ENCODE data around the gene TBC1D25.

The TBC1D25 gene

DNA sequence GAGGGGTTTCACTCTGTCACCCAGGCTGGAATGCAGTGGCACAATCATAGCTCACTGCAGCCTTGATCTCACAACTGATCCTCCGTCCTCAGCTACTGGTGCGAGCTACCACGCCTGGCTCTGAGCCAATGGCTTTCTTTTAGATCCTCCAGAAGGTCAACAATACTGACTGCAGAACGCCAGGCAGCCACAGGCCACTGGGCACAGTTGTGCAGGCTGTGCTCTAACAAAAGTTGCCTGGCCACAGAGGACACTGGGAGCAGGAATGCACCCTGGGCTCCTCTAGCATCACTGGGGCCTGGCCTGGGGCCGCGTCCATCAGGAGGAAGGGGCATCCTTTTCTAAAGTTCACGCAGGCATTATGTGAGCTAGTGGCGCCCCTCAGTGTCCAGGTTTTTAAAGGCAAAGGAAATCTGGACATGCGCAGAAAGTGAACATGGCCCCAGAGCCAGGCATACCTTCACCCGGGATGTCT, 45.6 kb upstream of the TBC1D25 start:
- no peak overlapping the region for H3K27ac ChIP-seq (ENCODE audit: extremely low read depth, low read depth, low read length)
- no peaks in the 10 kb centered on the region for H3K9me3 ChIP-seq (ENCODE audit: control insufficient read depth, insufficient read depth, low read depth, low read length)
- no peaks in the 10 kb centered on the region for H3K4me1 ChIP-seq (ENCODE audit: control insufficient read depth, insufficient read depth, low read length)
- CTCF ChIA-PET: interaction anchor here (0.6 to 1.7 kb wide), 11 partner anchors 13 to 547 kb away, joined by 3 to 8 read pairs (median 4); no protein-coding TSS in a partner anchor
- TF ChIP-seq, protein P1, sequence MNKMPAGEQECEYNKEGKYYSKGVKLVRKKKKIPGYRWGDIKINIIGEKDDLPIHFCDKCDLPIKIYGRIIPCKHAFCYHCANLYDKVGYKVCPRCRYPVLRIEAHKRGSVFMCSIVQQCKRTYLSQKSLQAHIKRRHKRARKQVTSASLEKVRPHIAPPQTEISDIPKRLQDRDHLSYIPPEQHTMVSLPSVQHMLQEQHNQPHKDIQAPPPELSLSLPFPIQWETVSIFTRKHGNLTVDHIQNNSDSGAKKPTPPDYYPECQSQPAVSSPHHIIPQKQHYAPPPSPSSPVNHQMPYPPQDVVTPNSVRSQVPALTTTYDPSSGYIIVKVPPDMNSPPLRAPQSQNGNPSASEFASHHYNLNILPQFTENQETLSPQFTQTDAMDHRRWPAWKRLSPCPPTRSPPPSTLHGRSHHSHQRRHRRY (tag by site-specific recombination; IDR thresholded peaks at IDR 0.05): no peak
- TF ChIP-seq, protein P2, sequence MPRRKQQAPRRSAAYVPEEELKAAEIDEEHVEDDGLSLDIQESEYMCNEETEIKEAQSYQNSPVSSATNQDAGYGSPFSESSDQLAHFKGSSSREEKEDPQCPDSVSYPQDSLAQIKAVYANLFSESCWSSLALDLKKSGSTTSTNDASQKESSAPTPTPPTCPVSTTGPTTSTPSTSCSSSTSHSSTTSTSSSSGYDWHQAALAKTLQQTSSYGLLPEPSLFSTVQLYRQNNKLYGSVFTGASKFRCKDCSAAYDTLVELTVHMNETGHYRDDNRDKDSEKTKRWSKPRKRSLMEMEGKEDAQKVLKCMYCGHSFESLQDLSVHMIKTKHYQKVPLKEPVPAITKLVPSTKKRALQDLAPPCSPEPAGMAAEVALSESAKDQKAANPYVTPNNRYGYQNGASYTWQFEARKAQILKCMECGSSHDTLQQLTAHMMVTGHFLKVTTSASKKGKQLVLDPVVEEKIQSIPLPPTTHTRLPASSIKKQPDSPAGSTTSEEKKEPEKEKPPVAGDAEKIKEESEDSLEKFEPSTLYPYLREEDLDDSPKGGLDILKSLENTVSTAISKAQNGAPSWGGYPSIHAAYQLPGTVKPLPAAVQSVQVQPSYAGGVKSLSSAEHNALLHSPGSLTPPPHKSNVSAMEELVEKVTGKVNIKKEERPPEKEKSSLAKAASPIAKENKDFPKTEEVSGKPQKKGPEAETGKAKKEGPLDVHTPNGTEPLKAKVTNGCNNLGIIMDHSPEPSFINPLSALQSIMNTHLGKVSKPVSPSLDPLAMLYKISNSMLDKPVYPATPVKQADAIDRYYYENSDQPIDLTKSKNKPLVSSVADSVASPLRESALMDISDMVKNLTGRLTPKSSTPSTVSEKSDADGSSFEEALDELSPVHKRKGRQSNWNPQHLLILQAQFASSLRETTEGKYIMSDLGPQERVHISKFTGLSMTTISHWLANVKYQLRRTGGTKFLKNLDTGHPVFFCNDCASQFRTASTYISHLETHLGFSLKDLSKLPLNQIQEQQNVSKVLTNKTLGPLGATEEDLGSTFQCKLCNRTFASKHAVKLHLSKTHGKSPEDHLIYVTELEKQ (tag by site-specific recombination; IDR thresholded peaks at IDR 0.05; ENCODE audit: borderline replicate concordance): no peak
- no peak for TF ChIP-seq TRIM28 (IDR thresholded peaks at IDR 0.05; ENCODE audit: borderline replicate concordance, low read length)
- POLR2A ChIA-PET: no interaction called here
- no peak overlapping the region for H3K4me3 ChIP-seq (ENCODE audit: low read depth, low read length)
- H3K36me3 ChIP-seq (ENCODE audit: control insufficient read depth in 2 of 2, insufficient read depth in 1 of 2, low read length in 2 of 2): no peaks in the 10 kb centered on the region

DNA sequence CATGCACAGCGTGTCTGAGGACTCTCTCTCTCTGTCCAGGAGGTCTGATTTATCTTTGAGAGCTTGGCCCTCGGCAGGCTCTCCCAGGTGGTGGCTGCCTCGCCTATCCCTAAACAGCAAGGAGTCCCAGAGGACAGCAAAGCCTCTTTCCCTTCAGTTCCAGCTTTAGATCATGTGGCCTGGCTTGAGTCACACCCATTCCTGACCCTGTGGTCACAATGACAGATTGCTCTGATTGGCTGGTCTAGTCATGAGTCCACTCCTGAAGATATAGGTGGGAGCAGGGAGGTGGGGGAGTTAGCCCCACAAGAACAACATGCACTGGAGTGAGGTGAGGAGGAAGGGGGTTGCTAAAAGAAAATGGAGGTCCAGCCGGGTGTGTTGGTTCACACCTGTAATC, 42.9 kb upstream of the TBC1D25 start:
- no peak overlapping the region for H3K4me3 ChIP-seq (ENCODE audit: low read depth, low read length)
- H3K9me3 ChIP-seq (ENCODE audit: control insufficient read depth, insufficient read depth, low read depth, low read length): no peaks in the 10 kb centered on the region
- no peaks in the 10 kb centered on the region for H3K4me1 ChIP-seq (ENCODE audit: control insufficient read depth, insufficient read depth, low read length)
- CTCF ChIA-PET: interaction anchor here (0.6 to 0.7 kb wide), 2 partner anchors 537 to 955 kb away, joined by 3 to 4 read pairs; no protein-coding TSS in a partner anchor
- POLR2A ChIA-PET: no interaction called here
- TF ChIP-seq, protein P3, sequence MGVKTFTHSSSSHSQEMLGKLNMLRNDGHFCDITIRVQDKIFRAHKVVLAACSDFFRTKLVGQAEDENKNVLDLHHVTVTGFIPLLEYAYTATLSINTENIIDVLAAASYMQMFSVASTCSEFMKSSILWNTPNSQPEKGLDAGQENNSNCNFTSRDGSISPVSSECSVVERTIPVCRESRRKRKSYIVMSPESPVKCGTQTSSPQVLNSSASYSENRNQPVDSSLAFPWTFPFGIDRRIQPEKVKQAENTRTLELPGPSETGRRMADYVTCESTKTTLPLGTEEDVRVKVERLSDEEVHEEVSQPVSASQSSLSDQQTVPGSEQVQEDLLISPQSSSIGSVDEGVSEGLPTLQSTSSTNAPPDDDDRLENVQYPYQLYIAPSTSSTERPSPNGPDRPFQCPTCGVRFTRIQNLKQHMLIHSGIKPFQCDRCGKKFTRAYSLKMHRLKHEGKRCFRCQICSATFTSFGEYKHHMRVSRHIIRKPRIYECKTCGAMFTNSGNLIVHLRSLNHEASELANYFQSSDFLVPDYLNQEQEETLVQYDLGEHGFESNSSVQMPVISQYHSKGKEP (tag by site-specific recombination; IDR thresholded peaks at IDR 0.05): no peak
- no peak for TF ChIP-seq KLF10 (tag by site-specific recombination; IDR thresholded peaks at IDR 0.05)
- no peak for TF ChIP-seq ZNF354C (tag by site-specific recombination; IDR thresholded peaks at IDR 0.05; ENCODE audit: borderline replicate concordance, low read depth)
- TF ChIP-seq WT1 (tag by site-specific recombination; IDR thresholded peaks at IDR 0.05): no peak
- TF ChIP-seq, protein P4, sequence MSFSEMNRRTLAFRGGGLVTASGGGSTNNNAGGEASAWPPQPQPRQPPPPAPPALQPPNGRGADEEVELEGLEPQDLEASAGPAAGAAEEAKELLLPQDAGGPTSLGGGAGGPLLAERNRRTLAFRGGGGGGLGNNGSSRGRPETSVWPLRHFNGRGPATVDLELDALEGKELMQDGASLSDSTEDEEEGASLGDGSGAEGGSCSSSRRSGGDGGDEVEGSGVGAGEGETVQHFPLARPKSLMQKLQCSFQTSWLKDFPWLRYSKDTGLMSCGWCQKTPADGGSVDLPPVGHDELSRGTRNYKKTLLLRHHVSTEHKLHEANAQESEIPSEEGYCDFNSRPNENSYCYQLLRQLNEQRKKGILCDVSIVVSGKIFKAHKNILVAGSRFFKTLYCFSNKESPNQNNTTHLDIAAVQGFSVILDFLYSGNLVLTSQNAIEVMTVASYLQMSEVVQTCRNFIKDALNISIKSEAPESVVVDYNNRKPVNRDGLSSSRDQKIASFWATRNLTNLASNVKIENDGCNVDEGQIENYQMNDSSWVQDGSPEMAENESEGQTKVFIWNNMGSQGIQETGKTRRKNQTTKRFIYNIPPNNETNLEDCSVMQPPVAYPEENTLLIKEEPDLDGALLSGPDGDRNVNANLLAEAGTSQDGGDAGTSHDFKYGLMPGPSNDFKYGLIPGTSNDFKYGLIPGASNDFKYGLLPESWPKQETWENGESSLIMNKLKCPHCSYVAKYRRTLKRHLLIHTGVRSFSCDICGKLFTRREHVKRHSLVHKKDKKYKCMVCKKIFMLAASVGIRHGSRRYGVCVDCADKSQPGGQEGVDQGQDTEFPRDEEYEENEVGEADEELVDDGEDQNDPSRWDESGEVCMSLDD (tag by site-specific recombination; IDR thresholded peaks at IDR 0.05): no peak
- TF ChIP-seq ZNF777 (tag by site-specific recombination; IDR thresholded peaks at IDR 0.05; ENCODE audit: borderline replicate concordance): no peak
- no peak for TF ChIP-seq HOXA7 (CRISPR knock-in tag; IDR thresholded peaks at IDR 0.05; ENCODE audit: borderline replicate concordance)
- TF ChIP-seq SP3 (tag by site-specific recombination; IDR thresholded peaks at IDR 0.05): no peak
- no peak for TF ChIP-seq SCRT1 (tag by site-specific recombination; IDR thresholded peaks at IDR 0.05; ENCODE audit: borderline replicate concordance)
- TF ChIP-seq YY1 (tag by site-specific recombination; IDR thresholded peaks at IDR 0.05): no peak
- no peak for TF ChIP-seq GLIS2 (tag by site-specific recombination; IDR thresholded peaks at IDR 0.05)
- no peak for TF ChIP-seq ZNF837 (tag by site-specific recombination; IDR thresholded peaks at IDR 0.05)
- TF ChIP-seq ZNF629 (tag by site-specific recombination; IDR thresholded peaks at IDR 0.05): no peak
- TF ChIP-seq ZNF157 (tag by site-specific recombination; IDR thresholded peaks at IDR 0.05): no peak
- TF ChIP-seq, protein P5, sequence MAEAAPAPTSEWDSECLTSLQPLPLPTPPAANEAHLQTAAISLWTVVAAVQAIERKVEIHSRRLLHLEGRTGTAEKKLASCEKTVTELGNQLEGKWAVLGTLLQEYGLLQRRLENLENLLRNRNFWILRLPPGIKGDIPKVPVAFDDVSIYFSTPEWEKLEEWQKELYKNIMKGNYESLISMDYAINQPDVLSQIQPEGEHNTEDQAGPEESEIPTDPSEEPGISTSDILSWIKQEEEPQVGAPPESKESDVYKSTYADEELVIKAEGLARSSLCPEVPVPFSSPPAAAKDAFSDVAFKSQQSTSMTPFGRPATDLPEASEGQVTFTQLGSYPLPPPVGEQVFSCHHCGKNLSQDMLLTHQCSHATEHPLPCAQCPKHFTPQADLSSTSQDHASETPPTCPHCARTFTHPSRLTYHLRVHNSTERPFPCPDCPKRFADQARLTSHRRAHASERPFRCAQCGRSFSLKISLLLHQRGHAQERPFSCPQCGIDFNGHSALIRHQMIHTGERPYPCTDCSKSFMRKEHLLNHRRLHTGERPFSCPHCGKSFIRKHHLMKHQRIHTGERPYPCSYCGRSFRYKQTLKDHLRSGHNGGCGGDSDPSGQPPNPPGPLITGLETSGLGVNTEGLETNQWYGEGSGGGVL (tag by site-specific recombination; IDR thresholded peaks at IDR 0.05): no peak
- no peak for TF ChIP-seq ZNF416 (tag by site-specific recombination; IDR thresholded peaks at IDR 0.05)
- no peaks in the 10 kb centered on the region for H3K36me3 ChIP-seq (ENCODE audit: control insufficient read depth in 2 of 2, insufficient read depth in 1 of 2, low read length in 2 of 2)
- no peak overlapping the region for H3K27ac ChIP-seq (ENCODE audit: extremely low read depth, low read depth, low read length)
